ENCODE data around the gene TEKTIP1.

TEKTIP1 gene

DNA sequence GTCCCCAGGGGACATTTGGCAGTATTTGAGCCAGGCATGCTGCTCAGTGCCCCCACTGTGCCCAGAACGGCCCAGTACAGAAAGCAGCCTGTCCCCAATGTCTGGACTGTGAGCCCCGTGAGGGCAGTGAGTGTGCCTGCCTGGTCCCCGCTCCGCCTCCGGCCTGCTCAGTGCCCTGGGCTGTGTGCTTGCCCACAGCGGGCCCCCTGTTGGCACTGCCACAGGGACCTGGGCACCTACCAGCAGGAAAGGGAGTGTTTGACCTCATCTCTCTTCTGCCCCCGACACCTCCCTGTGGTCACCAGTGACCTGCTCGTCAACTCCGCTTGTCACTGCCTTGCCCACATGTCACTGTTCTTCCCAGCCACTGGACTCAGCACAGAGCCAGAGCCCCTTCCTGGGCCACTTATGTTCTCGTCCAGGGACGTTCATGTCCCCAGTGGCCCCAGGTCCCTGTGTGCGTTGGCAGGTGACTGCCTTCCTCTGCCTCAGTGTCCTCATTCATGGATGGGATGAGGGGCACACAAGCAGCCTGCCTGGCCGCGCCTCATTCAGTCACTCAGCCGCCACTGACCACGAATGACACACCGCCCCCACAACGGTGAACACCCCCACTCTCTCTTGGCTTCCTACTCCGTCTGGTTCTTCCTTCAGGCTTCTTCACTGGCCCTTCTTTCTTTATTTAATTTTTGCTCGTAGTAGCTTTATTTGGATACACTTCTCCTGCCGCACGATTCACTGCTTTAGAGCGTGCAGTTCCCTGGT, 30.0 kb upstream of the TEKTIP1 start:
- H3K4me3 ChIP-seq (ENCODE audit: low read depth, low read length): no peak overlapping the region
- peak; percentile 10 for DNase-seq (ENCODE audit: low read depth, low spot score)
- in situ Hi-C loops (cut with HindIII; ENCODE audit: low sequenced_read_pairs): no loop called here
- TF ChIP-seq CTCF (IDR thresholded peaks at IDR 0.05; ENCODE audit: low read depth, low read length): no peak

- in situ Hi-C loops (cut with HindIII; ENCODE audit: low sequenced_read_pairs): no loop called here
- peak; percentile 73 for DNase-seq (ENCODE audit: low read depth, low spot score)
- no peak for TF ChIP-seq CTCF (IDR thresholded peaks at IDR 0.05; ENCODE audit: low read depth, low read length)
- no peak overlapping the region for H3K4me3 ChIP-seq (ENCODE audit: low read depth, low read length)
Measured at GRCh38 chr19:3509566-3509989, 29.4 kb upstream of the TEKTIP1 start.

- H3K4me3 ChIP-seq (ENCODE audit: low read depth, low read length): no peak overlapping the region
- TF ChIP-seq CTCF (IDR thresholded peaks at IDR 0.05; ENCODE audit: low read depth, low read length): no peak
- in situ Hi-C loops (cut with HindIII; ENCODE audit: low sequenced_read_pairs): no loop called here
- DNase-seq (ENCODE audit: low read depth, low spot score): no peak
Measured at GRCh38 chr19:3510727-3511126, 28.2 kb upstream of the TEKTIP1 start.

GRCh38 chr19:3511506-3512251, 27.3 kb upstream of the TEKTIP1 start:
- no peak for DNase-seq (ENCODE audit: low read depth, low spot score)
- no peak overlapping the region for H3K4me3 ChIP-seq (ENCODE audit: low read depth, low read length)
- in situ Hi-C loops (cut with HindIII; ENCODE audit: low sequenced_read_pairs): no loop called here
- TF ChIP-seq CTCF (IDR thresholded peaks at IDR 0.05; ENCODE audit: low read depth, low read length): no peak

DNA sequence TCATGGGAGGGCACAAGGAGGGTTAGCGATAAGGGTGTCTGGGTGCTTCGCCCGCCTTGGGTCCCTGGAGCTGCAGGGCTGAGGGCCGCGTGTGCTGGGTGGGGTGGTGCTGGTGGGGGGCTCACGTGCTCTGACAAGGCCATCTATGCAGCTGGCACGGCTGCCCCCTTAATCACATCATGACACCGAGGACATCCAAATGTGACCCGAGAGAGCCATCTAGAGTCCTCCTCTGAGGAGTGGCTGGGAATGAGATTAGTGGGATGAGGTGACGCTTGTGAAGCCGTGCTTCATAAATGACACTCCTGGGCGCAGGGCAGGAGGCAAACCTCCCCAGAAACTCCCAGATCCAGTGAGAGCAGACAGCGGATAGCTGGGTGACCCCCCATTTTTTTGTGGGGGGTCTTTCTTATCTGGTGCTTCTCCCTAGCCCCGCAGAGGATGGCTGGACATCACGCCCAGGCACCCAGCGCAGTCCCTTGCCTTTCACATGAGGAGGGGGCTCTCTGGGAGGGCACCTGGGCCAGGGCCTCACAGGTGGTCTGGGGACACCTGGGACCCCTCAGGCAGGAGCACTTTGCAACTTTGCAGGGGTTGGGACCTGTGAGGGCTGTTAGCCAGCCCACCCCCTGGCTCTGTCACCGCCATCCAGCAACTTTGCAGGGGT, 26.3 kb upstream of the TEKTIP1 start:
- in situ Hi-C loops (cut with HindIII; ENCODE audit: low sequenced_read_pairs): no loop called here
- no peak overlapping the region for H3K4me3 ChIP-seq (ENCODE audit: low read depth, low read length)
- TF ChIP-seq CTCF (IDR thresholded peaks at IDR 0.05; ENCODE audit: low read depth, low read length): no peak
- DNase-seq (ENCODE audit: low read depth, low spot score): no peak

GRCh38 chr19:3513229-3514140, 25.5 kb upstream of the TEKTIP1 start:
- peak; percentile 5 for TF ChIP-seq CTCF (IDR thresholded peaks at IDR 0.05; ENCODE audit: low read depth, low read length)
- in situ Hi-C loops (cut with HindIII; ENCODE audit: low sequenced_read_pairs): no loop called here
- no peak for DNase-seq (ENCODE audit: low read depth, low spot score)
- no peak overlapping the region for H3K4me3 ChIP-seq (ENCODE audit: low read depth, low read length)

Data from astrocyte of the spinal cord (primary cell).